Activated naive CD4-positive, alpha-beta T cell (primary cell): Measurements from ENCODE around the gene KRT8.

Source experiments
- DNase-seq, 4 experiments: peaks; one replicate each; lab custom pipeline; 2025; lab: John Stamatoyannopoulos, UW

Gene KRT8

GRCh38 chr12:52847335-52848102, 57.4 kb downstream of the KRT8 start:
- DNase-seq, result no peak
